ENCODE measurements around the gene EPS8. TPM values are rescaled to one million over a fixed set of nuclear protein-coding genes. Genes with fewer than 3 reads are reported as not detected.
A peak's percentile ranks its signal among the peaks of the same experiment; 100 is the strongest.

The EPS8 gene
- total RNA-seq, 1 donor from 2014 or later = 17.8 TPM

DNA sequence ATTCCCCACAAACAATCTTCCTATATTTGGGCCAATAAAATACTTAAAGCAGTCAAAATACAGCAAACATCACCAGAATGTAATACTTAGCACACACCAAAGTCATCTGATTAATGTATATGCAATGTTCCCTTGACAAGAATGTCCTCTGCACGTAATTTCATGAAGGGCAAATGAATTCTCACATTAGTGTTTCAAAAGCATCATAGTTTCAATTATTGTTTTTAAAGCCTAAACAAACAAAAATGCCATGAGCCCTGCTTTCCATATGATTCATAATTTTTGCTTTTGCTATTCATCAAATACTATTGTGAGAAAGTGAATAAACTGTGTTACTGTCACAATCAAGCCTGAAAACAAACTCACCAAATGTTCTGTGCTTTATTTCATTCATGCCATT lies 156.0 kb downstream of the EPS8 start:
- Histone ChIP-seq H3K36me3 (ENCODE audit: control insufficient read depth, insufficient read depth, low read length) (no peaks in the 10 kb centered on the region), H3K4me3 (ENCODE audit: low read depth, low read length) (no peak overlapping the region), H3K27me3 (ENCODE audit: control insufficient read depth, insufficient read depth, low read length) (no peaks in the 10 kb centered on the region)
- TF ChIP-seq CTCF (IDR thresholded peaks at IDR 0.05; ENCODE audit: insufficient read depth, low read length, poor library complexity, severe bottlenecking) = no peak
- DNase-seq (ENCODE audit: low read depth) = no peak

DNA sequence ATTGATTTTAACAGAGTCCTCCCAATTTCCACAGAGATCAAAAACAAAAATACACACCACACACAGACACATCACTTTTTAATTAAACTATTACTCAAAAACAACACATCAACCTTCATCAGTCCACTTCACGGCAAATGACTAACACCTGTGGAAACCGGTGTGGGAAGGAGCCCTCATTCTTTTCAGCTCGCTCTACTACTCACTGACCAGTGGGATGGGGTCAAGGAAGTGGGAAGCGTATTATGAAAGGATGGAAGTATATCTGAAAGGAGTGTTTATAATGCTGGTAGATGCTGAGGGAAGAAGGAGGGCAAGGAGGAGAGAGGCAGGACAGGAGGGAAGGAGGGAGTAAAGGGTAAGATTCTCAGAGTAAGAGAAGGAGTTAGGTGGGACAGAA lies 156.5 kb downstream of the EPS8 start:
- Histone ChIP-seq H3K4me3 (ENCODE audit: low read depth, low read length) (no peak overlapping the region), H3K27me3 (ENCODE audit: control insufficient read depth, insufficient read depth, low read length) (no peaks in the 10 kb centered on the region), H3K36me3 (ENCODE audit: control insufficient read depth, insufficient read depth, low read length) (no peaks in the 10 kb centered on the region)
- no peak for DNase-seq (ENCODE audit: low read depth)
- no peak for TF ChIP-seq CTCF (IDR thresholded peaks at IDR 0.05; ENCODE audit: insufficient read depth, low read length, poor library complexity, severe bottlenecking)

GRCh38 chr12:15631007-15631715 lies 158.0 kb downstream of the EPS8 start:
- TF ChIP-seq CTCF (IDR thresholded peaks at IDR 0.05; ENCODE audit: insufficient read depth, low read length, poor library complexity, severe bottlenecking) = no peak
- Histone ChIP-seq H3K36me3 (ENCODE audit: control insufficient read depth, insufficient read depth, low read length) (no peaks in the 10 kb centered on the region), H3K27me3 (ENCODE audit: control insufficient read depth, insufficient read depth, low read length) (no peaks in the 10 kb centered on the region), H3K4me3 (ENCODE audit: low read depth, low read length) (no peak overlapping the region)
- DNase-seq (ENCODE audit: low read depth) = no peak

- no peaks in the 10 kb centered on the region for H3K27me3 ChIP-seq (ENCODE audit: control insufficient read depth, insufficient read depth, low read length)
- DNase-seq (ENCODE audit: low read depth) = no peak
- no peak for TF ChIP-seq CTCF (IDR thresholded peaks at IDR 0.05; ENCODE audit: insufficient read depth, low read length, poor library complexity, severe bottlenecking)
- no peaks in the 10 kb centered on the region for H3K36me3 ChIP-seq (ENCODE audit: control insufficient read depth, insufficient read depth, low read length)
- H3K4me3 ChIP-seq (ENCODE audit: low read depth, low read length) = no peak overlapping the region
Observed at GRCh38 chr12:15629761-15630160, 159.4 kb downstream of the EPS8 start.

- no peak for TF ChIP-seq CTCF (IDR thresholded peaks at IDR 0.05; ENCODE audit: insufficient read depth, low read length, poor library complexity, severe bottlenecking)
- DNase-seq (ENCODE audit: low read depth) = peak; percentile 83
- H3K27me3 ChIP-seq (ENCODE audit: control insufficient read depth, insufficient read depth, low read length) = no peaks in the 10 kb centered on the region
- no peak overlapping the region for H3K4me3 ChIP-seq (ENCODE audit: low read depth, low read length)
- H3K36me3 ChIP-seq (ENCODE audit: control insufficient read depth, insufficient read depth, low read length) = no peaks in the 10 kb centered on the region
Observed at GRCh38 chr12:15629108-15629507, 160.1 kb downstream of the EPS8 start.
